Effector CD8-positive, alpha-beta T cell (primary cell): ENCODE data around the gene FZD8.

Experiments
- DNase-seq: peaks from one replicate; lab custom pipeline; 2025; lab: John Stamatoyannopoulos, UW

Gene FZD8

GRCh38 chr10:35640951-35641675, 983 bp downstream of the FZD8 start:
- no peak for DNase-seq

GRCh38 chr10:35640474-35640873, 1.6 kb downstream of the FZD8 start:
- no peak for DNase-seq

GRCh38 chr10:35639728-35640401, 2.2 kb downstream of the FZD8 start:
- DNase-seq: no peak

- no peak for DNase-seq
These were observed 2.9 kb downstream of the FZD8 start for GRCh38 chr10:35639021-35639727.

- DNase-seq: no peak
These were observed 4.0 kb downstream of the FZD8 start for GRCh38 chr10:35638101-35638500.

GRCh38 chr10:35637462-35637861, 4.6 kb downstream of the FZD8 start:
- no peak for DNase-seq

GRCh38 chr10:35636956-35637355, 5.1 kb downstream of the FZD8 start:
- DNase-seq: no peak

GRCh38 chr10:35635576-35635975, 6.5 kb downstream of the FZD8 start:
- DNase-seq: no peak

GRCh38 chr10:35633006-35633980, 8.8 kb downstream of the FZD8 start:
- no peak for DNase-seq

GRCh38 chr10:35632027-35632426, 10.1 kb downstream of the FZD8 start:
- DNase-seq: no peak

GRCh38 chr10:35631404-35631803, 10.7 kb downstream of the FZD8 start:
- no peak for DNase-seq

GRCh38 chr10:35626971-35627507, 15.1 kb downstream of the FZD8 start:
- DNase-seq: no peak

GRCh38 chr10:35614312-35614711, 27.8 kb downstream of the FZD8 start:
- DNase-seq: no peak

- DNase-seq: no peak
These were observed 28.4 kb downstream of the FZD8 start for GRCh38 chr10:35613597-35614226.

- DNase-seq: no peak
These were observed 29.0 kb downstream of the FZD8 start for GRCh38 chr10:35613107-35613440.

- DNase-seq: no peak
These were observed 29.6 kb downstream of the FZD8 start for GRCh38 chr10:35612385-35613106.

GRCh38 chr10:35611750-35612149, 30.3 kb downstream of the FZD8 start:
- no peak for DNase-seq

GRCh38 chr10:35608328-35608672, 33.8 kb downstream of the FZD8 start:
- DNase-seq: no peak

- no peak for DNase-seq
These were observed 34.4 kb downstream of the FZD8 start for GRCh38 chr10:35607475-35608327.

- no peak for DNase-seq
These were observed 35.7 kb downstream of the FZD8 start for GRCh38 chr10:35606430-35606829.
